HepG2 (cell line): ENCODE data around the gene TNNI2. TPM values are rescaled to one million over a fixed set of nuclear protein-coding genes. Genes with fewer than 3 reads are reported as not detected.

Experiments used
- REL ChIP-seq: sonication (generic); formaldehyde crosslinking; conservative IDR thresholded peaks from 2 replicates; pipeline ENCODE4 v1.8.0; 2022; ENCODE audit warnings: mild to moderate bottlenecking, missing genetic modification reagents, moderate library complexity
- SALL2 ChIP-seq: sonication (generic); formaldehyde crosslinking; IDR thresholded peaks from 2 replicates; pipeline ENCODE4 v1.8.1; 2023; ENCODE audit warnings: mild to moderate bottlenecking, missing genetic modification reagents, inconsistent platforms
- ZNF382 ChIP-seq: sonication (generic); formaldehyde crosslinking; IDR thresholded peaks from 2 replicates; pipeline ENCODE4 v1.5.0; 2020; ENCODE audit warnings: missing genetic modification reagents, mild to moderate bottlenecking, borderline replicate concordance
- ZNF567 ChIP-seq: sonication (generic); formaldehyde crosslinking; IDR thresholded peaks from 2 replicates; pipeline ENCODE4 v1.8.1; 2023; ENCODE audit warnings: mild to moderate bottlenecking, missing genetic modification reagents, borderline replicate concordance
- ZNF629 ChIP-seq: sonication (generic); formaldehyde crosslinking; conservative IDR thresholded peaks from 2 replicates; pipeline ENCODE4 v1.5.0; 2020; ENCODE audit warnings: missing genetic modification reagents
- polyA plus RNA-seq, 8 experiments: library from polyadenylated mRNA; depleted of rRNA in 3 of 8; stranded (reverse) in 7 of 8; unstranded in 1 of 8; fragments of >200 nt; fragmentation: Illumina TruSeq in 4 of 8; extraction: Trizol in 4 of 8; gene quantifications; 2 replicates each; pipeline versions ENCODE4 v1.2.1 to v1.2.3, GENCODE V29; 2011 to 2016; ENCODE audit warnings: low read depth in 4 of 8, missing spikeins in 1 of 8, mixed read lengths in 1 of 8; ENCODE audit not compliant: insufficient read depth in 1 of 8
- total RNA-seq, 5 experiments: library from RNA; depleted of rRNA; stranded (reverse); fragments of >200 nt; fragmentation: Illumina TruSeq; extraction: Trizol; gene quantifications; 2 replicates each; pipeline ENCODE4 v1.2.3, GENCODE V29; 2016; ENCODE audit warnings: low read depth in 1 of 5
- TF ChIP-seq, protein P1 (sequence below): IDR thresholded peaks from 2 replicates; pipeline ENCODE4 v1.6.1; 2012; ENCODE audit warnings: low read length, improper control_type of control experiment
- TF ChIP-seq, protein P2 (sequence below): sonication (generic); formaldehyde crosslinking; IDR thresholded peaks from 2 replicates; pipeline ENCODE4 v1.8.0; 2022; ENCODE audit warnings: missing genetic modification reagents, mild to moderate bottlenecking, borderline replicate concordance

Gene TNNI2
- total and polyA plus RNA-seq, 2 of the 13 experiments (the other 11 are each of a cell fraction or from before 2014, with no cell fraction given), result 7.2 to 12.0 TPM

- no peak for TF ChIP-seq SALL2
- TF ChIP-seq ZNF629, result no peak
- TF ChIP-seq REL (CRISPR knock-in tag), result no peak
- TF ChIP-seq, protein P1, sequence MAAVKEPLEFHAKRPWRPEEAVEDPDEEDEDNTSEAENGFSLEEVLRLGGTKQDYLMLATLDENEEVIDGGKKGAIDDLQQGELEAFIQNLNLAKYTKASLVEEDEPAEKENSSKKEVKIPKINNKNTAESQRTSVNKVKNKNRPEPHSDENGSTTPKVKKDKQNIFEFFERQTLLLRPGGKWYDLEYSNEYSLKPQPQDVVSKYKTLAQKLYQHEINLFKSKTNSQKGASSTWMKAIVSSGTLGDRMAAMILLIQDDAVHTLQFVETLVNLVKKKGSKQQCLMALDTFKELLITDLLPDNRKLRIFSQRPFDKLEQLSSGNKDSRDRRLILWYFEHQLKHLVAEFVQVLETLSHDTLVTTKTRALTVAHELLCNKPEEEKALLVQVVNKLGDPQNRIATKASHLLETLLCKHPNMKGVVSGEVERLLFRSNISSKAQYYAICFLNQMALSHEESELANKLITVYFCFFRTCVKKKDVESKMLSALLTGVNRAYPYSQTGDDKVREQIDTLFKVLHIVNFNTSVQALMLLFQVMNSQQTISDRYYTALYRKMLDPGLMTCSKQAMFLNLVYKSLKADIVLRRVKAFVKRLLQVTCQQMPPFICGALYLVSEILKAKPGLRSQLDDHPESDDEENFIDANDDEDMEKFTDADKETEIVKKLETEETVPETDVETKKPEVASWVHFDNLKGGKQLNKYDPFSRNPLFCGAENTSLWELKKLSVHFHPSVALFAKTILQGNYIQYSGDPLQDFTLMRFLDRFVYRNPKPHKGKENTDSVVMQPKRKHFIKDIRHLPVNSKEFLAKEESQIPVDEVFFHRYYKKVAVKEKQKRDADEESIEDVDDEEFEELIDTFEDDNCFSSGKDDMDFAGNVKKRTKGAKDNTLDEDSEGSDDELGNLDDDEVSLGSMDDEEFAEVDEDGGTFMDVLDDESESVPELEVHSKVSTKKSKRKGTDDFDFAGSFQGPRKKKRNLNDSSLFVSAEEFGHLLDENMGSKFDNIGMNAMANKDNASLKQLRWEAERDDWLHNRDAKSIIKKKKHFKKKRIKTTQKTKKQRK, result no peak
- TF ChIP-seq ZNF382 (CRISPR knock-in tag), result no peak
- TF ChIP-seq, protein P2, sequence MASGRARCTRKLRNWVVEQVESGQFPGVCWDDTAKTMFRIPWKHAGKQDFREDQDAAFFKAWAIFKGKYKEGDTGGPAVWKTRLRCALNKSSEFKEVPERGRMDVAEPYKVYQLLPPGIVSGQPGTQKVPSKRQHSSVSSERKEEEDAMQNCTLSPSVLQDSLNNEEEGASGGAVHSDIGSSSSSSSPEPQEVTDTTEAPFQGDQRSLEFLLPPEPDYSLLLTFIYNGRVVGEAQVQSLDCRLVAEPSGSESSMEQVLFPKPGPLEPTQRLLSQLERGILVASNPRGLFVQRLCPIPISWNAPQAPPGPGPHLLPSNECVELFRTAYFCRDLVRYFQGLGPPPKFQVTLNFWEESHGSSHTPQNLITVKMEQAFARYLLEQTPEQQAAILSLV (CRISPR knock-in tag), result no peak
- no peak for TF ChIP-seq ZNF567
Measured at GRCh38 chr11:1854132-1854948, 15.6 kb downstream of the TNNI2 start (continued).
